Brain microvascular endothelial cell (primary cell): ENCODE results near the gene EXOC4.
A peak's percentile ranks its signal among the peaks of the same experiment; 100 is the strongest.

Experiments
- DNase-seq: peaks from one replicate; pipeline ENCODE4 v3.0.0-alpha.2; 2020
- H3K27ac ChIP-seq: fragments of 250-450 bp; sonication (Bioruptor Pico); 2 replicates; pipeline ENCODE4 v1.5.1; 2020; ENCODE audit warnings: mild to moderate bottlenecking, moderate library complexity
- H3K27me3 ChIP-seq: fragments of 250-450 bp; sonication (Bioruptor Pico); replicated peaks from 2 replicates; pipeline ENCODE4 v1.5.1; 2020; ENCODE audit warnings: mild to moderate bottlenecking
- H3K36me3 ChIP-seq: fragments of 250-450 bp; sonication (Bioruptor Pico); replicated peaks from 2 replicates; pipeline ENCODE4 v1.5.1; 2020; ENCODE audit warnings: mild to moderate bottlenecking
- H3K4me3 ChIP-seq: 2 replicates; pipeline ENCODE4 v1.5.1; 2011; ENCODE audit warnings: low read depth, mild to moderate bottlenecking, control low read depth, low read length, moderate library complexity
- CTCF ChIP-seq: IDR thresholded peaks from 2 replicates; pipeline ENCODE4 v1.5.1; 2011; ENCODE audit warnings: low read depth, mild to moderate bottlenecking, moderate library complexity, low read length, control low read depth, inconsistent platforms; ENCODE audit errors: missing control alignments
- in situ Hi-C: cut with HindIII; loops from 2 replicates; pipeline ENCODE4 v1.10.0; 2017; ENCODE audit warnings: low sequenced_read_pairs, low pct_ligation_motif_present

Gene EXOC4

GRCh38 chr7:133233142-133233541, 19.7 kb upstream of the EXOC4 start:
- H3K4me3 ChIP-seq: no peak overlapping the region
- in situ Hi-C loops: no loop called here
- H3K27ac ChIP-seq: no peak overlapping the region
- H3K36me3 ChIP-seq: no peaks in the 10 kb centered on the region
- no peak for TF ChIP-seq CTCF
- H3K27me3 ChIP-seq: no peaks in the 10 kb centered on the region
- DNase-seq: no peak

GRCh38 chr7:133234961-133235875, 17.7 kb upstream of the EXOC4 start:
- Histone ChIP-seq H3K27ac (no peak overlapping the region), H3K4me3 (no peak overlapping the region), H3K36me3 (no peaks in the 10 kb centered on the region), H3K27me3 (no peaks in the 10 kb centered on the region)
- DNase-seq: peak; percentile 46
- TF ChIP-seq CTCF: no peak
- in situ Hi-C loops: no loop called here

GRCh38 chr7:133237545-133237944, 15.3 kb upstream of the EXOC4 start:
- H3K27ac ChIP-seq: no peak overlapping the region
- H3K27me3 ChIP-seq: no peaks in the 10 kb centered on the region
- in situ Hi-C loops: no loop called here
- H3K4me3 ChIP-seq: no peak overlapping the region
- no peak for TF ChIP-seq CTCF
- no peaks in the 10 kb centered on the region for H3K36me3 ChIP-seq
- no peak for DNase-seq

DNA sequence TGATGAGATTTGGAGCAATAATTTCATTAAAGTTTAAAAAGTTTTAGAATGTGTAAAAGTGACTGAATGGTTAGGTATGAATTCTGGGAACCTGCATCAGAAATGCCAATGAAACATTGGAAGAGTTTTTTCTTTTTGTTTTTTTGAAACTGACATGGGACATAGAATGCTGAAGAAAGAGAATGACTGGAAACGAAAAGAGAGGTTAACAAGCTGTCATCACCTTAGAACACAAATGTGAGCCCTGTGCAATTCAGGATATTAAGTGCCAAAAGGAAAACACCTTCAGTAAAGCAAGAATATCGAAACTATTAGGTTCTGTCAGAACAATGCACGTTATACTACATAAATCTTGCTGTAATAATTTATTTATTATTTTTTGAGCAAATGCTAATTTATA, 12.6 kb upstream of the EXOC4 start:
- no peak for DNase-seq
- no peaks in the 10 kb centered on the region for H3K27me3 ChIP-seq
- TF ChIP-seq CTCF: no peak
- no peak overlapping the region for H3K27ac ChIP-seq
- in situ Hi-C loops: no loop called here
- no peaks in the 10 kb centered on the region for H3K36me3 ChIP-seq
- no peak overlapping the region for H3K4me3 ChIP-seq

- no peak for DNase-seq
- no peaks in the 10 kb centered on the region for H3K36me3 ChIP-seq
- no peak overlapping the region for H3K4me3 ChIP-seq
- H3K27ac ChIP-seq: no peak overlapping the region
- no peak for TF ChIP-seq CTCF
- in situ Hi-C loops: no loop called here
- H3K27me3 ChIP-seq: no peaks in the 10 kb centered on the region
Observed at GRCh38 chr7:133246558-133246957, 6.3 kb upstream of the EXOC4 start.
